IPS-18a (cell line): ENCODE data around the gene OR8A1.

Experiments used
- H3K27ac ChIP-seq: one replicate; pipeline ENCODE4 v1.5.1; 2013; ENCODE audit warnings: low read length
- H3K27me3 ChIP-seq: one replicate; pipeline ENCODE4 v1.6.1; 2013; ENCODE audit warnings: mild to moderate bottlenecking, low read length; ENCODE audit not compliant: control insufficient read depth, insufficient read depth
- H3K36me3 ChIP-seq: one replicate; pipeline ENCODE4 v1.6.1; 2013; ENCODE audit warnings: low read depth, low read length; ENCODE audit not compliant: control insufficient read depth
- H3K4me1 ChIP-seq: one replicate; pipeline ENCODE4 v1.6.1; 2013; ENCODE audit warnings: low read depth, low read length; ENCODE audit not compliant: control insufficient read depth
- H3K4me3 ChIP-seq: one replicate; pipeline ENCODE4 v1.5.1; 2013; ENCODE audit warnings: low read length
- H3K9ac ChIP-seq: one replicate; pipeline ENCODE4 v1.6.1; 2013; ENCODE audit warnings: mild to moderate bottlenecking, low read length, moderate library complexity
- H3K9me3 ChIP-seq: one replicate; pipeline ENCODE4 v1.6.1; 2013; ENCODE audit warnings: low read depth, low read length; ENCODE audit not compliant: control insufficient read depth

Gene OR8A1

GRCh38 chr11:124569697-124570096 is at the start of gene OR8A1:
OR8A1 (plus strand) TSS chr11:124569997; CDS start chr11:124570120, 123 bp downstream.
- no peak within 1 kb of the TSS for H3K27ac ChIP-seq
- H3K27me3 ChIP-seq, result no peaks in the 10 kb centered on the region
- no peak within 1 kb of the TSS for H3K9ac ChIP-seq
- H3K36me3 ChIP-seq, result no peaks in the 10 kb centered on the region
- peaks cover 4% of the 10 kb centered on the region for H3K9me3 ChIP-seq
- H3K4me1 ChIP-seq, result no peaks in the 10 kb centered on the region
- H3K4me3 ChIP-seq, result no peak within 1 kb of the TSS

- H3K9me3 ChIP-seq, result no peaks in the 10 kb centered on the region
- H3K4me3 ChIP-seq, result no peak overlapping the region
- H3K4me1 ChIP-seq, result no peaks in the 10 kb centered on the region
- no peak overlapping the region for H3K27ac ChIP-seq
- no peak overlapping the region for H3K9ac ChIP-seq
- no peaks in the 10 kb centered on the region for H3K27me3 ChIP-seq
- no peaks in the 10 kb centered on the region for H3K36me3 ChIP-seq
These were observed 49.3 kb upstream of the OR8A1 start for GRCh38 chr11:124520550-124520854.

- Histone ChIP-seq H3K9ac (no peak overlapping the region), H3K9me3 (no peaks in the 10 kb centered on the region), H3K27ac (no peak overlapping the region), H3K27me3 (no peaks in the 10 kb centered on the region), H3K4me1 (peaks cover 3% of the 10 kb centered on the region), H3K4me3 (no peak overlapping the region), H3K36me3 (no peaks in the 10 kb centered on the region)
These were observed 36.2 kb upstream of the OR8A1 start for GRCh38 chr11:124533626-124534025.

GRCh38 chr11:124534051-124534450 is 35.7 kb upstream of the OR8A1 start:
- no peak overlapping the region for H3K27ac ChIP-seq
- no peak overlapping the region for H3K9ac ChIP-seq
- peaks cover 3% of the 10 kb centered on the region for H3K4me1 ChIP-seq
- H3K36me3 ChIP-seq, result no peaks in the 10 kb centered on the region
- no peaks in the 10 kb centered on the region for H3K27me3 ChIP-seq
- no peaks in the 10 kb centered on the region for H3K9me3 ChIP-seq
- H3K4me3 ChIP-seq, result no peak overlapping the region

- no peaks in the 10 kb centered on the region for H3K36me3 ChIP-seq
- H3K27ac ChIP-seq, result no peak overlapping the region
- H3K4me3 ChIP-seq, result no peak overlapping the region
- no peaks in the 10 kb centered on the region for H3K9me3 ChIP-seq
- H3K27me3 ChIP-seq, result no peaks in the 10 kb centered on the region
- peaks cover 3% of the 10 kb centered on the region for H3K4me1 ChIP-seq
- no peak overlapping the region for H3K9ac ChIP-seq
These were observed 34.1 kb upstream of the OR8A1 start for GRCh38 chr11:124535552-124536232.

GRCh38 chr11:124536520-124536919 is 33.3 kb upstream of the OR8A1 start:
- no peak overlapping the region for H3K4me3 ChIP-seq
- H3K9me3 ChIP-seq, result no peaks in the 10 kb centered on the region
- H3K4me1 ChIP-seq, result peaks cover 3% of the 10 kb centered on the region
- no peak overlapping the region for H3K27ac ChIP-seq
- no peaks in the 10 kb centered on the region for H3K27me3 ChIP-seq
- H3K9ac ChIP-seq, result no peak overlapping the region
- H3K36me3 ChIP-seq, result no peaks in the 10 kb centered on the region

- no peak overlapping the region for H3K9ac ChIP-seq
- no peaks in the 10 kb centered on the region for H3K9me3 ChIP-seq
- no peak overlapping the region for H3K4me3 ChIP-seq
- no peak overlapping the region for H3K27ac ChIP-seq
- H3K36me3 ChIP-seq, result no peaks in the 10 kb centered on the region
- peaks cover 3% of the 10 kb centered on the region for H3K4me1 ChIP-seq
- H3K27me3 ChIP-seq, result no peaks in the 10 kb centered on the region
These were observed 31.8 kb upstream of the OR8A1 start for GRCh38 chr11:124538019-124538418.

- Histone ChIP-seq H3K9ac (no peak overlapping the region), H3K4me1 (peaks cover 2% of the 10 kb centered on the region), H3K36me3 (no peaks in the 10 kb centered on the region), H3K27ac (no peak overlapping the region), H3K4me3 (no peak overlapping the region), H3K9me3 (no peaks in the 10 kb centered on the region), H3K27me3 (no peaks in the 10 kb centered on the region)
These were observed 28.6 kb upstream of the OR8A1 start for GRCh38 chr11:124541204-124541603.

- Histone ChIP-seq H3K27ac (no peak overlapping the region), H3K4me3 (no peak overlapping the region), H3K4me1 (no peaks in the 10 kb centered on the region), H3K27me3 (no peaks in the 10 kb centered on the region), H3K9me3 (no peaks in the 10 kb centered on the region), H3K36me3 (no peaks in the 10 kb centered on the region), H3K9ac (no peak overlapping the region)
These were observed 26.7 kb upstream of the OR8A1 start for GRCh38 chr11:124543145-124543544.

- no peaks in the 10 kb centered on the region for H3K9me3 ChIP-seq
- H3K4me3 ChIP-seq, result no peak within 1 kb of the TSS
- H3K4me1 ChIP-seq, result no peaks in the 10 kb centered on the region
- no peaks in the 10 kb centered on the region for H3K36me3 ChIP-seq
- no peak within 1 kb of the TSS for H3K9ac ChIP-seq
- H3K27me3 ChIP-seq, result no peaks in the 10 kb centered on the region
- H3K27ac ChIP-seq, result no peak within 1 kb of the TSS
These were observed 26.2 kb upstream of the OR8A1 start, which contains the start of gene OR8B12 for GRCh38 chr11:124543554-124543953. OR8B12 (minus strand) TSS chr11:124543654; CDS start chr11:124543654, 0 bp downstream.

GRCh38 chr11:124551189-124551588 is 18.6 kb upstream of the OR8A1 start:
- H3K27ac ChIP-seq, result no peak overlapping the region
- no peaks in the 10 kb centered on the region for H3K36me3 ChIP-seq
- no peak overlapping the region for H3K9ac ChIP-seq
- no peaks in the 10 kb centered on the region for H3K4me1 ChIP-seq
- no peak overlapping the region for H3K4me3 ChIP-seq
- H3K9me3 ChIP-seq, result no peaks in the 10 kb centered on the region
- H3K27me3 ChIP-seq, result no peaks in the 10 kb centered on the region

- Histone ChIP-seq H3K27me3 (no peaks in the 10 kb centered on the region), H3K4me3 (no peak overlapping the region), H3K36me3 (no peaks in the 10 kb centered on the region), H3K9ac (no peak overlapping the region), H3K27ac (no peak overlapping the region), H3K9me3 (no peaks in the 10 kb centered on the region), H3K4me1 (no peaks in the 10 kb centered on the region)
These were observed 17.8 kb upstream of the OR8A1 start for GRCh38 chr11:124551987-124552386.
